ENCODE results near the gene NCAM1.

NCAM1 gene

DNA sequence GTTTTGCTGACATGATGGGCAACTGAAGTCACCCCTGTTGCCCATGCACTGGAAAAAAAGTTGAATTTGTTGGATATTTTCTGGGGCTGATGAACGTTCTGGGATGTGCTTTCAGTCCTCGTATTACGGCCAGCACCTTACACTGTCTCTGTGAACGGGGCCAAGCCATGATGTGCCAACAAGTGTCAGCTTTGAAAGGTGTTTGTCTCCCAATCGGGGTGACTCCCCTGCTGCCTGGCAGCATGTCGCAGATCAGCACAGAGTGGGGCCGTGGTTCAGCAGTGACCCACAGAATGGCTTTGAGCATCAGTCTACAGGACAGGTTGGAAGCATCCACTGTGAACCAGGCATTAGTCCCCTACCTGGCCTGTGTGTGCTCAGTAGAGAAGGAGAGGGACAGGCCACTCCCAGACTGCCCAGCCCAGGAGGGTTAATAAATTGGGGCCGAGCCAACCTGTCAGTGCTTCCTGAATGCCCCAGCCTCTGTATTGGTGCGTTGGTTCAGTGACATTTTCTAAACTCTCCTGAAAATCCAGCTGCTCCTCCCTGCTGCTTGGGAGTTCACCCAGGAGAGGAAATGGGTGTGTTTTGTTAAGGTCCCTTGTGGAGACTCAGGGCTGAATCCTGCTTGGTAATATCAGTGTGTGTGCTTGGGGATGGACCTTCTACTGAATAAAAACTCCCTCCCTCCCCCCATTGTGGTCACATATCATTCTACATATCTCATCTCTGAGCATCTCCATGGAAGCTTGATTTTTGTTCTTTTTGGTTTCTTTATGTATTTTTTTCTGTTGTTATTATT, 302.4 kb downstream of the NCAM1 start:
- DNase-seq, result no peak

DNA sequence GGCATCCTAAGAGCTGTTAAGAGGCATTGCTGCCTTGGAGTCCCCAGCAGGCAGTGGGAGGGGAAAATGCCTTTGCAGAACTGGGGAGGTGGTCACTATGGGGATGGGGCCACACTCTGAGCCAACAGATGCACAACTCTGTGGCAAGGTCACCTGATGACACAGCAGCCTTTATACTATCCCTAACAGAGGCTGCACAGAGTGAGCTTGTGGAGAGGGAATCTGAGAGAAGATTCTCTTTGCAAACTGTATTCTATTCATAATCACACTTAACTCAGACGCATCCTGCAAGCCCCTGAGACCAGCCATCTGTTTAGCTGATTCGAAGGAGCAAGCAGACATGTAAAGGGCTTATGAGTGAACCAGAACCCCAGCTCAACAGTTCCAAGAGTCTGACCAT, 304.1 kb downstream of the NCAM1 start:
- no peak for DNase-seq

DNA sequence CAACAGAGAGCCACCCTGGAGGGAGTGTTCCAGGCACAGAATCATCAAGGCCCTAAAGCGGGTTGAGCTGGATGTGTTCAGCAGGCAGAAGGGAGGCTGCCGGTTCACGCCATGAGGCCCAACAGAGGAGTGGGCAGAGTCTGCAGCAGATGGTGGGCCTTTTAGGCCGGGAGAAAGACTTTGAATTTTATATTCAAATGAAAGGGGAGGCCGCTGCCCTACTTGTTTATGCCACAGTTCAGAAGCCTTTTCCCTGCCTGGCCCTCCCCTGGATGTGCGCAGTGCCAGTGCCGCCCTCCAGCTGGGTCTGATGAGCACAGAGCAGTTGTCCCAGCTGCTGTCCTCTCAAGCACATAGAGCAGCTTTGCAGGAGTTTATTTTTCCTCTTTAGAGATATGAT, 306.3 kb downstream of the NCAM1 start:
- no peak for DNase-seq

DNA sequence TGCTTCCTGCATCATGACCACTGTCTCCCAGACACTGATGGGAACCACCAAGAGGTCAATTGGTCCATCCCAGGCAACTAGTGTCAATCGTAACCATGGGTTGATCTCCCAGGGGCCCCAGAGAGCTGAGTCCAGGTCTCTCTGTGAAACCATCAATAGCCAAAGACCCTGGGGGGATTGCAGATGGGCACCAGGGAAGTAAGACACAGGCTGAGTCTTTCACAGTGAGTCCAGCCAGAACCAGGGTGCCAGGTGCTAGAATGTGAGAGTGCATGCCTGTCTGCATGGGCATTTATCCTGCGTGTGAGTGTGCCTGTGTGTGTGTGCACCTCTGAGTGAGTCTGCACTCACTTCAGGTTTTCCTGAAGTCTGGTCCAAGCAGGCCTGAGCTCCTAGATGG, 307.9 kb downstream of the NCAM1 start:
- DNase-seq, result no peak

DNA sequence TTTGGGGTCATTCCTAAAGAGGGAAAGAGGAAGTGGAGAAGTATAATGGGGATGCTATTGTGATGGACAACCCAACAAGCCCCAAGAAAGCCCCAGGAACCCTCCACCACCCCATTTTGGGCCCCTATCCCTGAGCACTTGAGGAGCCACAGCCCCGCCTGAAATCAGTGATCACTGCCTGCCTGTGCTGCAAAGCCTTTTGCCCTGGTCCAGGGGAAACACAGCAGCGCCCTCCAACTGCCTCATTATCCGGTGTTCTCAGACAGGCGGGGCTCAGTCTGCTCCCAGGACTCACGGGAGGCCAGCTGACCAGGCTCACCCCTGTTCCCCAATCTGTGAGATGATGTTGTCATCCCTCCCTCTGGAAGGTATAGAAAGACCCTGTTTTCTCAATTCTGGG, 308.4 kb downstream of the NCAM1 start:
- no peak for DNase-seq

DNA sequence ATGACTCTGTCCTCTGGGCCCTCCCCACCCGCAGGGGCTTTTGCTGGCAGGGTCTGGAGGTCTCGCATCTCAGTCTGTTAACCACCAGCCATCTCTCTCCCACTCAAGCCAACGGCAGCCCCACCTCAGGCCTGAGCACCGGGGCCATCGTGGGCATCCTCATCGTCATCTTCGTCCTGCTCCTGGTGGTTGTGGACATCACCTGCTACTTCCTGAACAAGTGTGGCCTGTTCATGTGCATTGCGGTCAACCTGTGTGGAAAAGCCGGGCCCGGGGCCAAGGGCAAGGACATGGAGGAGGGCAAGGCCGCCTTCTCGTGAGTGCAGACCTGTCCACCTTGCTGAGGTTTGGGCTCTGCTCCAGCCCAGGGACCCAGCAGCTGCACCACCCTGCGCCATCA, 308.9 kb downstream of the NCAM1 start:
- no peak for DNase-seq

DNA sequence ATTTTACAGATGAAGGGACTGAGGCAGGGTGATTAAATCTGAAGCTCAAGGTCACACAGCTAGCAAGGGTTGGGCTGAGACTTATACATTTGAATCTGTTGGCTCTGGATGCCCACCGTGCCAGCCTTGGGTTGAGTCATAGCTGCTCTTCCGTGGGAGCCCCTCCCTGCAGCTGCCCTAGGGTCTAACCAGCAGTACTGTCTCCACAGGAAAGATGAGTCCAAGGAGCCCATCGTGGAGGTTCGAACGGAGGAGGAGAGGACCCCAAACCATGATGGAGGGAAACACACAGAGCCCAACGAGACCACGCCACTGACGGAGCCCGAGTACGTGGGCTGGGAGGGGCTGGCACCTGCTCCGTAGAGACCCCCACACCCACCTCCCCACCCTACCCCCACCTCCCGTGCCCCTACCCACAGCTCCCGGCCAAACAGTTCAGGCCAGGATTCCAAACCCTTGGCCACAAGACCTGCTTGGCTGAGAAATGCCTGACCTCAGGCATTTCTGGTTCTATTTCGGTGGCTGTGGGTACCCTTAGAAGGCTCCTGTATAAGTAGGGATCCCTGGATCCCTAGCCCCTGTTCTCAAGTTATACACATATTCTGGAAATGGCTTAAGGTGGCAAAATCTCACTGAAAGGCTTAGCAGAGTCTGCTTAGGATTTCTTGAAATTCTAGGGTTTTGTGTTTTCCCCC, 310.5 kb downstream of the NCAM1 start:
- DNase-seq, result no peak

DNA sequence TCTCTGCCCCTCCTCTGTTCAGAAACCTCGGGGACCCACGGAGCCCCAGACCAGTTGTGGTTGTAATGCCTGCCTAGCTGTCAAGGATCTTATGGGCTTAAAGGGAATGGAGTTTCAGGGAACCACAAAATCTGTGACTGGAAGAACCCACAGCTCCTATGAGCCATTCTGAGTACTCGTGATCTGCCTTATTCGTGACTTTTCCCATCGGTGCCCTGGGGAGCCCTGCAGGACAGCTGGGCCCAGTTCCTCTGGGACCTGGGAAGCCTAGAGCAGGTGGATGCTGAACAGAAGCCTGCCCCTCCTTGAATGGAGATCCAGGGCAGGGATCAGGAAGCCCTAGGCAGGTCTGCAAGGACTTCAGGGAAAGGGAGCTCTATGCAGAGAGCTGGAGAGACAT, 311.1 kb downstream of the NCAM1 start:
- no peak for DNase-seq

DNA sequence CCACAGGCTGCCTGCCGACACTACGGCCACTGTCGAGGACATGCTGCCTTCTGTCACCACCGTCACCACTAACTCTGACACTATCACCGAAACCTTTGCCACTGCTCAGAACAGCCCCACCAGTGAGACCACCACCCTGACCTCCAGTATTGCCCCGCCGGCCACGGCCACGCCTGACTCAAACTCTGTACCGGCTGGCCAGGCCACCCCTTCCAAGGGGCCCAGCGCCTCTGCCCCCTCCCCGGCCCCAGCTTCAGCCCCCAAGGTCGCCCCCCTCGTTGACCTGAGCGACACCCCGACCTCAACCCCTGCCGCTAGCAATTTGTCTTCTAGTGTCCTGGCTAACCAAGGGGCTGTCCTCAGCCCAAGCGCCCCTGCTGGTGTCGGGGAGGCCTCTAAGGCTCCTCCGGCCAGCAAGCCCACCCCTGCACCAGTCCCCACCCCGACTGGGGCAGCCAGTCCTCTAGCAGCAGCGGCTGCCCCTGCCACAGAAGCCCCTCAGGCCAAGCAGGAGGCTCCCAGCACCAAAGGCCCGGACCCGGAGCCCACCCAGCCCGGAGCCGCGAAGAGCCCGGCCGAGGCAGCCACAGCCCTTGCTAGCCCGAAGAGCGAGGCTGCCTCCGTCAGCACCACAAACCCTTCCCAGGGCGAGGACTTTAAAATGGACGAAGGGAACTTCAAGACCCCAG, 311.9 kb downstream of the NCAM1 start:
- DNase-seq, result no peak

DNA sequence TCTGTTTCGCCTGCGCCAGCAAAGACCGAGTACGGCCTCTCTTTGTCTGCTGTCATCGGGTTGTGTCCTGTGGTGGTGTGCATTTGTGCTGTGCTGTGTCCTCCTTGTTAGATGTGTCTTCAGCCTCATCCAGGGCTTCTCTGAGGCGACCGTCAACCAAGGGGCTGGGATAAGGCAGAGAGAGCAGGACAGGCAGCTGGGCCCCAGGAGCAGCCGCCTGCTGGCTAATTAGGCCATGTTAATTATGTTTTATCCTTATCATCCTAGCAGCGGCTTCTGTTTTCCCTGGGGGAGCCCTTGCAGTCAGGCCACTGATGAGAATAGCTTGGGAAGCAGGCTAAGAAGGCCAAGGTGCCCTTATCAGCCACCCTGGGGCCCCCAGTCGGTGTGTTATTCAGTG, 312.5 kb downstream of the NCAM1 start:
- no peak for DNase-seq

DNA sequence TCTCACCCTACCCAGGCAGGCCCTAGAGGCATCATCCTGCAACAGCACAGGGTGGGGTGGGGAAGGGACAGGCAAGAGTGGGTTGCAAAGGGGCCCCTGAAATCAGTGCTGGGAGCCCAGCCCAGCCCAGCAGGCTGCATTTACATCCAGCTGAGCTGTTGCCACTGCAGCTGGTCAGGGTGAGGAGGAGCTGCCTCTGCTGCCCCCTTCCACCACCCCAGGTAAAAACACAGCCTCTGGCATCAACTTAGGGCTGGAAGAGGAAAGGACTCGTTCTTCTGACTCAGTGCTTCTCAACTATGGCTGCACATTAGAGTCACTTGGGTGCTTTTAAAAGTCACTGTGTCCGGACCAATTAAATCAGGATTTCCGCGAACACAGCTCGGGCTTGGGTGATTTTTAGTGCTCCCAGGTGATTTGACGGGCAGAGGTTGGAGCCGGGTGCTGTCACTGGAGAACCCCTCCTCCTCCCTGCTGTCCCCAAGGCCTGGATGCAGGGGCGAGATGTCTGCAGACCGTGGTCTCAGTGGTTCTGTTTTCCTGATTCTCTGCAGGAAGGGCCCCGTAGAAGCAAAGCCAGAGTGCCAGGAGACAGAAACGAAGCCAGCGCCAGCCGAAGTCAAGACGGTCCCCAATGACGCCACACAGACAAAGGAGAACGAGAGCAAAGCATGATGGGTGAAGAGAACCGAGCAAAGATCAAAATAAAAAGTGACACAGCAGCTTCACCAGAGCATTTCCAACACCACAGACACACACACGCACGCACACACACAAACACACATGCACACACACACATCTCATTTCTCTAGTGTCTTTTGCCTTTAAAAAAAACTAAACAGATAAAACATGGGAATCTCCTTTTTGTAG, 313.7 kb downstream of the NCAM1 start:
- DNase-seq, result no peak

DNA sequence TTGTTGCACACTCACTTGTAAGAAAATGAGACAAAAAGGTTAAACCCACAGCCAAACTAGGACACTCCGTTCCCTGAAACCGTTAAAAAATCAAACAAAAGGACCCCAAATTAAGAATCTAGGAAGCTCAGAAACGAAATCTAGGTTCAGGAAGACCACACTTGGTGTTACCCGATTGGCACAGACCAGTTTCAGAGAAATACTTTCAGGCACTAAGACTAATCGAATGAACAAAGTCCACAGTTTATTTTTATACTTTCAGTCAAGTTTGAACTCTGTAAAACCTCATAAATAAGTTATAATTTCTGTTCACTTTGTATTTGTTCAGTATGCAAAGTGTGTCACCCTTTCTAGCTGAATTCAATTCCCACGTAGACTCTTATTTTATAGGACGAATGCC, 314.4 kb downstream of the NCAM1 start:
- no peak for DNase-seq

DNA sequence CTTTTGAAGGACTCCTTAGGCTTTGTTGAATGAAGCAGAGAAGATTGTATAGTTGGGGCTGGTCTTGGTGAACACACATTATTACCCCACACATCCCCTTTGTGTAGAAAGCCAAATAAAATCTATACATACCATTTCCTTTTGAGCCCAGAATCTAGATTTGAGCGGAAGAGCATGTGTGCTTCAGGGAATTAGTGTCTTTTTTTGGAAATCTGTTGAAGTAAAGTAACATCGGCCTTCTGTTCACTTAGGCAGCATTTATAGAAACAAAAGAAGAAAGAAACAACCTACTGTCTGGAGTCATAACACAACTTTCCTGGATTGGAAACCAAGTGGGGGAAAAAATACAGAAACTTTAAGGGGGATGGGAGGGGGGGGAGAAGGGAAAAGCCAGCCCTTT, 315.2 kb downstream of the NCAM1 start:
- no peak for DNase-seq

DNA sequence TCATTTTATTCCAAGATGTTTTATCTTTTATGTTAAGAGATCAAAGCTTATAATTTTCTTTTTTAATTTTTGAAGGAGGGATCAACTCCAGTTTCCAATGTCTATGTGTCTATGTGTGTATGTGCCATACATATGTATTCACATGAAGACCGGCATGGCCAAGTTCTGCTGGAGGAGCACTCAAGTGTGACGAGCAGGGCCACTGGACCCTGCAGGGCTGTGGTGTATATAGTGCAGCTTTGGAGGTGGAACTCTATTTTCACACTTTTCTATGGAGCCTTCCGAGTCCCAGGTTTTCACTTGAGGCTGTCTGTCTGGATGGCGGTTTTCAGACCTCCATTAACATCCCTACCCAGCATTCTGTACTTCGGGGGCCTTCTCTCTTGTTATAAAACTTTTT, 316.7 kb downstream of the NCAM1 start:
- DNase-seq, result no peak

DNA sequence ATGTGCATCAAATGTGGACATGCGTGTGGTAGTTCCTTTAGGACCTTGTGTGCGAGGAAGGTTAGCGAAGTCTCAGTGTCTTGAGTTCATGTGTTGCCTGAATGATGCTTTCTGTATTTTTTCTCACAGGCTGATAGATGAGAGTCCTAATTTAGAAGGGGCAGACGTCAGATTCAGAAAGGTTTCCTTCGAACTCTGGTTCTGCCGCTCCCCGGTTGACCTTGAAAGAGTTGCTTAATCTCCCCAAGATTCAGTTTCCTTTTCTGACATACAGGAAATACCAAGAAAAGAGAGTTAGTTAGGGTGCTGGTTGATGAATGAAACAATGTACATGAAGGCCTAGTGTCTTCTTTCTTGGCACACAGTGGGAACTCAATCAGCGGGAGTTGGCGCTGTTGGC, 317.3 kb downstream of the NCAM1 start:
- DNase-seq, result no peak

DNA sequence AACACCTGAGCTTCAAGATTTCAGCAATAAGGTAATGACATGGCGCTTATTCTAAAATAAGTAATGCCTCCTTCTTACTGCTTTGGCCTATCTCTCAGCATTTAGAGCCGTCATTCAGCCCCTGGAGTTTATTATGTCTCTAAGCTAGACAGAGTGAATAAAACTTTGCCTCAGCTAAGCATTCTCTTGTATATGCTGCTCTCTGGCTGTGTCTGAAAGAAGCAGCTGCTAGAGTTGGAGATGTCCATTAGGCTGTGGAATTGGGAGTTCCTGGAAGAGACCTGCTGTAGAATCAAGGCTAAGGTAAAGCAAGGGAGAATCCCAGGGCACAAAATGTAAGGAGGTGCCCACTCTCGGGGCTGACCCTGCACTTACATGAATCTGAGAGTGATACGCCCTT, 317.7 kb downstream of the NCAM1 start:
- no peak for DNase-seq

DNA sequence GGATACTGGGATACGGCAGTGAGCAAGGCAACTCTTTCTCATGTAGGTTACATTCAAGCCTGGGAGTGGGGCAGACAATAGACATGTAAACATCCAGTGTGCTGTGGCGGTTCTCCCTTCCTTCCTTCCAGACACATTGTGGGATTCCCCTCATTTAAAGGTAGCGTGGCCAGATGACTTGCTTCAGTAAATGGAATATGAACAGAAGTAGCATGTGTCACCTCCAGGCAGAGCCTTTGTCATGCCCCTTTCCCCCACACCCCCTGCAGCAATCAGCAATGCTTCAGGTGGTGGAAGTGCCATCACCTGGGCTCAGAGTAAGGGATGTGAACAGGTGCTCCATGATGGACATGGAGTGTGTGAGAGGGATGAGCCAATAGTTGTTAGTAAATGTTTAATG, 318.4 kb downstream of the NCAM1 start:
- no peak for DNase-seq

DNA sequence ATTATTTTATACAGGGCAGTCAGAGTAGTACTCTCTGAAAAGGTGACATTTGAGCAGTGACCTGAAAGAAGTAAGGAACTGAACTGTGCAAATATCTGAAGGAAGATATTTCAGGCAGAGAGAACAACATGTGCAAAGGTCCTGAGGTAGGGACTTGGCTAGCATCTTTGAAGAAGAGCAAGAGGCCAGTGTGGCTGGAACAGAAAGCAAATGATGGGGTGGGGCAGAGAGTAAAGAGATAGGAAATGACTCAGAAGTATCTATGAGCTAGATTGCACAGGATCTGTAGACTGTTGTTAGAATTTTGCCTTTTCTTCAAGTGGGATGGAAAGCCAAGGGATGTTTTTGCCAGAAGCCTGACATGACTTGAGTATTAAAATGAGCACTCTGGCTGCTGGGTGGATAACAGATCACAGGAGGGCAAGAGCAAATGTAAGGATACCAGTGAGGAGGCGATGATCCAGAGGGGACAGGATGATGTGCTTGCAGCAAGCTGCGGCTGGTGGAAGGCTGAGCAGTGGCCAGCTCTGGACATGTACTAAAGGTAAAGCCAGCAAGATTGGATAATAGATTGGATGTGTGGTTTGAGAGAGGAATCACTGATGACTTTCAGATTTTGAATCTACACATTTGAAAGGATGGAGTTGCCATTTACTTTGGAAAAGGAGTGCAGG, 320.0 kb downstream of the NCAM1 start:
- no peak for DNase-seq

DNA sequence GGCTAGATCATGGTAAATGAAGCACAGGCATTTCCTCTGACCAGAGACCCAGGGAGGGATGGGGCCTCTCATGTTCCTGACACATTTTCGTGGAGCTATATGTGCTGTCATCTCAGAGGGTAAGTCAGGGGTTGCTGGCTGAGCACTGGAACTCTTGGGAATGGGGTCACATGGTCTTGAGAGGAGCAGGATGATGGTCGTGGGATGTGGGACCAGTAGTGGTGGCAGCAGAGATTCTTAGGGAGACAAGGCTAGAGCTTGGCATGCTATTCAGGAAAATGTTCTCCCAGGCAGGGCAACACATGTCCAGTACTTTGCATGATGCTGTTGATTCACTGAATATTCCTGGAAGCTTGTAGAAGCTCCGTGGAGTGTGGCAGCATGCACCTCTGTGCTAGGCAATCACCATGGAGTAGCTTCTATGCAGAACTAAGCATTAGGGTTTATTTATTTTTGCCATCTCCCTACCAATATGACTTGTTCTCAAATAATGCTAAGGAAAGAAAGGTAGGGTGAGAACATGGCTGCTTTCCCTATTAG, 321.7 kb downstream of the NCAM1 start:
- no peak for DNase-seq

DNA sequence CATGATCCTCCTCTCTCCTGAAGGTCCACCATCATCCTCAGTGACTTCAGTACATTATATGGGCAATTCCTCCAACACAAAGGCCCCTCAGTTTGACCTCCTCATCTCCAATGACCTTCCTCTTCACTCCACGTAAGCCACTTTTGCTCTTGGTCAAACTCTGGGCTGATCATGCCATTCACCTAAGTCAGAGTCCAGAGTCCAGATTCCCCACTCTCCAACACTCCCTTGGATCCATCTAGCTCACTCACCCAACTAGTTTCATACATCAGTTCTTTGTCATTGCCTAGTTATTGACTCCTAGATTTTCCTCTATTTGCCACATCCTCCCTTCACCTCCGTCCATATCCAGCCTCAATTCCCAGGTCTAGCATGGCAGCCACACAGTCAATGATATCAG, 322.7 kb downstream of the NCAM1 start:
- DNase-seq, result no peak

DNA sequence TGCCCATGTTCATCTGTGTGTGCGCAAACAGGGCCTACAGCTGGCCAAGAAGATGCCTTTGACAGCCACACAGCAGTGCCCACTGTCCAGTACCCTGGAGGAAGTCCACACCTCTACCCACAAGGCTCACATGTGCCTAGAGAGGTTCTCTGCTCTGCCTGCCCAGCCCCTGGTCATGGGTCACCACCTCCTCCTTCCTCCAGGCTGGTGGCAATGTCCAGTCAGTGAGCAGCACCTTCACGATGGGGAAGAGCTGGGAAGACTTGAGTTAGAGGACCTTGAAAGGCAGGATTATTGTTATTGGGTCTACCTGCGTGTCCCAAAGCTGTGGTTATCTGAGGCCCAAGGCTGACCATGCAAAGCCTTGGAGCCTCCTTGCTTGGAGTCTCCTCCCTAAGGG, 324.8 kb downstream of the NCAM1 start:
- DNase-seq, result no peak
